Measurements from ENCODE around the gene TASP1.

DNA sequence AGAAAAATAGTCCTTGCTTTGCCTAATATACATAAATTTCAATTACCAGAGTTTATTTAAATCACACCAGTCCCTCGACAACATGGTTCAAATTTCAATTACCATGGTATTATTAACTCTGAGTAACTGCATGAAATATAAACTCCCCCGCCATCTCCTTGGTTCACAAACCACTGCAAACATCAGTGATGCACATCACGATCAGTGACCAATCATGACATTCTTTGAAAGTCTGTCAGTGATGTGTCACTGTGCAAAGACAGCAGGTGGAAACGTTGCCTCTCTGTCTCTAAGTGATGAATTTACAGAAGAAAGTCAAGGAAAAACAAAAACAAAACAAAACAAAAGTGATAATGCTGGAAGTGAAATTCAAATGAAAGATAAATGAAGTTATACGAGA is 86.7 kb downstream of the TASP1 start:
- TF ChIP-seq, protein P1, sequence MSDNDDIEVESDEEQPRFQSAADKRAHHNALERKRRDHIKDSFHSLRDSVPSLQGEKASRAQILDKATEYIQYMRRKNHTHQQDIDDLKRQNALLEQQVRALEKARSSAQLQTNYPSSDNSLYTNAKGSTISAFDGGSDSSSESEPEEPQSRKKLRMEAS (IDR thresholded peaks at IDR 0.05; ENCODE audit: insufficient read depth, insufficient read length): no peak
- TF ChIP-seq CTCF (IDR thresholded peaks at IDR 0.05; ENCODE audit: extremely low read depth in 1 of 2, insufficient read depth in 1 of 2, low read depth in 1 of 2, low read length in 2 of 2): no peak
- TF ChIP-seq FOS (IDR thresholded peaks at IDR 0.05; ENCODE audit: borderline replicate concordance, insufficient read depth, low read length): no peak
- no peak for TF ChIP-seq EZH2 (IDR thresholded peaks at IDR 0.05; ENCODE audit: borderline replicate concordance, low read depth, low read length, severe bottlenecking)
- no peak for TF ChIP-seq POLR2A (IDR thresholded peaks at IDR 0.05; ENCODE audit: low read depth, low read length)
- TF ChIP-seq POLR2AphosphoS5 (IDR thresholded peaks at IDR 0.05; ENCODE audit: insufficient read depth, low read depth, low read length): no peak
- no peak for TF ChIP-seq MYC (IDR thresholded peaks at IDR 0.05; ENCODE audit: low read depth, low read length)
- no peak for TF ChIP-seq JUN (IDR thresholded peaks at IDR 0.05; ENCODE audit: borderline replicate concordance, insufficient read depth, insufficient read length, low read depth)
- TF ChIP-seq GATA2 (IDR thresholded peaks at IDR 0.05; ENCODE audit: insufficient read depth, insufficient read length, low read depth, low read length): no peak

All from endothelial cell of umbilical vein (primary cell).